PC-9 (cell line): ENCODE results near the gene ASTN2. TPM values are rescaled to one million over a fixed set of nuclear protein-coding genes. Genes with fewer than 3 reads are reported as not detected.

Experiments used
- BruUV-seq: library from RNA; stranded (reverse); fragments of 400-500 nt; replicated peaks from 2 replicates; lab custom pipeline; 2021; lab: Mats Ljungman, UMichigan
- CTCF ChIA-PET: fragments of 300-600 bp; sonication (Branson Sonifier 250); formaldehyde crosslinking; loops from one replicate; lab custom pipeline; 2022; ENCODE audit warnings: antibody characterized with exemption; lab: Charles Lee
- POLR2A ChIA-PET: fragments of 300-600 bp; sonication (Branson Sonifier 250); formaldehyde crosslinking; loops from one replicate; lab custom pipeline; 2022; ENCODE audit warnings: antibody characterized with exemption; ENCODE audit not compliant: unreplicated experiment; lab: Charles Lee
- DNase-seq, 2 experiments: peaks; one replicate each; pipeline versions ENCODE4 v3.0.0 to v3.0.0-alpha.2; 2015 to 2022; ENCODE audit warnings: mixed read lengths in 1 of 2
- H2AFZ ChIP-seq: fragments of 200-600 bp; sonication (generic); 2 replicates; pipeline ENCODE4 v1.8.1; 2017; ENCODE audit warnings: antibody characterized with exemption
- H3F3A ChIP-seq: fragments of 200-600 bp; sonication (generic); 2 replicates; pipeline ENCODE4 v1.8.1; 2017; ENCODE audit warnings: antibody characterized with exemption, mild to moderate bottlenecking, low read depth; ENCODE audit not compliant: insufficient read depth
- H3K27ac ChIP-seq: fragments of 200-600 bp; sonication (generic); 2 replicates; pipeline ENCODE4 v1.6.1; 2016; ENCODE audit warnings: mixed run types
- H3K27me3 ChIP-seq: fragments of 200-600 bp; sonication (generic); 2 replicates; pipeline ENCODE4 v1.6.1; 2016; ENCODE audit warnings: low read depth, mixed run types; ENCODE audit not compliant: insufficient read depth
- H3K36me3 ChIP-seq: fragments of 200-600 bp; sonication (generic); 2 replicates; pipeline ENCODE4 v1.6.1; 2016; ENCODE audit warnings: low read depth, mixed run types
- H3K4me1 ChIP-seq: fragments of 200-600 bp; sonication (generic); replicated peaks from 2 replicates; pipeline ENCODE4 v1.6.1; 2016; ENCODE audit warnings: mixed run types; ENCODE audit not compliant: insufficient read depth
- H3K4me2 ChIP-seq: fragments of 200-600 bp; sonication (generic); 2 replicates; pipeline ENCODE4 v1.6.1; 2017; ENCODE audit warnings: mixed run types
- H3K4me3 ChIP-seq: fragments of 200-600 bp; sonication (generic); 2 replicates; pipeline ENCODE4 v1.6.1; 2016; ENCODE audit warnings: mixed run types
- H3K79me2 ChIP-seq: fragments of 200-600 bp; sonication (generic); 2 replicates; pipeline ENCODE4 v1.6.1; 2017; ENCODE audit warnings: low read depth, mixed run types
- H3K9me2 ChIP-seq: fragments of 200-600 bp; sonication (generic); 2 replicates; pipeline ENCODE4 v1.8.1; 2017; ENCODE audit warnings: mild to moderate bottlenecking; ENCODE audit not compliant: insufficient read depth
- H3K9me3 ChIP-seq: fragments of 200-600 bp; sonication (generic); 2 replicates; pipeline ENCODE4 v1.8.1; 2016; ENCODE audit warnings: low read depth; ENCODE audit not compliant: insufficient read depth
- H4K20me1 ChIP-seq: fragments of 200-600 bp; sonication (generic); 2 replicates; pipeline ENCODE4 v1.8.1; 2017; ENCODE audit not compliant: insufficient read depth
- CTCF ChIP-seq: fragments of 200-600 bp; sonication (generic); conservative IDR thresholded peaks from 2 replicates; pipeline ENCODE4 v1.6.1; 2017; ENCODE audit warnings: mixed run types, antibody characterized with exemption, mild to moderate bottlenecking, moderate library complexity
- EZH2 ChIP-seq: fragments of 200-600 bp; sonication (generic); IDR thresholded peaks from 2 replicates; pipeline ENCODE4 v1.8.0; 2017; ENCODE audit warnings: antibody characterized with exemption, low read depth
- intact Hi-C: fragments of 100-400 bp; cut with micrococcal nuclease; formaldehyde crosslinking; loops from one replicate; pipeline ENCODE4 v1.10.0; 2022; ENCODE audit not compliant: unreplicated experiment
- total RNA-seq: library from RNA; stranded (reverse); gene quantifications from 2 replicates; pipeline ENCODE4 v1.2.3, GENCODE V29; 2021

Gene ASTN2
- total RNA-seq, 1 experiment from 2014 or later: 6.2 TPM

GRCh38 chr9:116726602-116727001, 688.3 kb downstream of the ASTN2 start:
- Histone ChIP-seq H4K20me1 (no peaks in the 10 kb centered on the region), H3K36me3 (no peaks in the 10 kb centered on the region), H3K9me3 (no peaks in the 10 kb centered on the region), H3K79me2 (no peaks in the 10 kb centered on the region), H3K4me1 (no peaks in the 10 kb centered on the region), H3F3A (no peaks in the 10 kb centered on the region), H3K27me3 (peaks cover 26% of the 10 kb centered on the region), H3K9me2 (no peaks in the 10 kb centered on the region), H3K4me2 (no peak overlapping the region), H3K27ac (no peak overlapping the region), H3K4me3 (no peak overlapping the region), H2AFZ (no peak overlapping the region)
- DNase-seq: no peak
- ChIA-PET CTCF (interaction anchor here (0.6 kb wide), 1 partner anchor 11 kb away, joined by 5 read pairs; no protein-coding TSS in a partner anchor), POLR2A (interaction anchor here (0.7 kb wide), 1 partner anchor 21 kb away, joined by 9 read pairs; no protein-coding TSS in a partner anchor)
- no peak for TF ChIP-seq EZH2
- TF ChIP-seq CTCF: no peak
- intact Hi-C loops: no loop called here
- BruUV-seq: no TSS peak

- TF ChIP-seq CTCF (no peak), EZH2 (no peak)
- Histone ChIP-seq H2AFZ (no peak overlapping the region), H4K20me1 (no peaks in the 10 kb centered on the region), H3K4me1 (no peaks in the 10 kb centered on the region), H3F3A (no peaks in the 10 kb centered on the region), H3K27ac (no peak overlapping the region), H3K79me2 (no peaks in the 10 kb centered on the region), H3K9me3 (no peaks in the 10 kb centered on the region), H3K36me3 (no peaks in the 10 kb centered on the region), H3K4me2 (no peak overlapping the region), H3K9me2 (no peaks in the 10 kb centered on the region), H3K27me3 (peaks cover 26% of the 10 kb centered on the region), H3K4me3 (no peak overlapping the region)
- no TSS peak for BruUV-seq
- ChIA-PET CTCF (no interaction called here), POLR2A (no interaction called here)
- intact Hi-C loops: no loop called here
- DNase-seq: no peak
Measured at GRCh38 chr9:116724123-116724522, 690.7 kb downstream of the ASTN2 start.

- H3K4me3 ChIP-seq: no peak overlapping the region
- no peaks in the 10 kb centered on the region for H3F3A ChIP-seq
- no TSS peak for BruUV-seq
- H2AFZ ChIP-seq: no peak overlapping the region
- H3K9me3 ChIP-seq: no peaks in the 10 kb centered on the region
- no peak overlapping the region for H3K27ac ChIP-seq
- DNase-seq: no peak
- H4K20me1 ChIP-seq: no peaks in the 10 kb centered on the region
- ChIA-PET POLR2A (no interaction called here), CTCF (no interaction called here)
- H3K4me2 ChIP-seq: no peak overlapping the region
- no peaks in the 10 kb centered on the region for H3K36me3 ChIP-seq
- intact Hi-C loops: no loop called here
- no peak for TF ChIP-seq CTCF
- TF ChIP-seq EZH2: no peak
- H3K4me1 ChIP-seq: no peaks in the 10 kb centered on the region
- no peaks in the 10 kb centered on the region for H3K9me2 ChIP-seq
- H3K27me3 ChIP-seq: peaks cover 16% of the 10 kb centered on the region
- no peaks in the 10 kb centered on the region for H3K79me2 ChIP-seq
Measured at GRCh38 chr9:116721944-116722343, 692.9 kb downstream of the ASTN2 start.
